Activated CD8-positive, alpha-beta T cell treated with anti-CD3 and anti-CD28 coated beads, Interleukin-2, amount 10 ng/mL, durations not matched to agents 7 days and 5 days (primary cell): ENCODE measurements around the gene FBLN5. TPM values are rescaled to one million over a fixed set of nuclear protein-coding genes. Genes with fewer than 3 reads are reported as not detected.

Experiments
- ATAC-seq: fragments of 150-1000 bp; cut with Tn5 transposase; one replicate; pipeline ENCODE4 v1.10.0; 2021; ENCODE audit warnings: moderate library complexity
- CTCF ChIA-PET: fragments of 350-600 bp; sonication (Branson Sonifier 250); formaldehyde crosslinking; loops from one replicate; lab custom pipeline; 2021; ENCODE audit warnings: antibody characterized with exemption; lab: Charles Lee
- POLR2A ChIA-PET: fragments of 350-600 bp; sonication (Branson Sonifier 250); formaldehyde crosslinking; loops from one replicate; lab custom pipeline; 2021; ENCODE audit warnings: antibody characterized with exemption; lab: Charles Lee
- DNase-seq: peaks from one replicate; pipeline ENCODE4 v3.0.0-alpha.2; 2020
- H3K27ac Mint-ChIP-seq: one replicate; pipeline ENCODE4 v1.8.0; 2021; ENCODE audit warnings: mild to moderate bottlenecking, mixed read lengths
- H3K27me3 Mint-ChIP-seq: one replicate; pipeline ENCODE4 v1.8.0; 2021; ENCODE audit warnings: low read depth, mixed read lengths
- H3K36me3 Mint-ChIP-seq: one replicate; pipeline ENCODE4 v1.8.0; 2021; ENCODE audit warnings: low read depth, mixed read lengths
- H3K4me1 Mint-ChIP-seq: one replicate; pipeline ENCODE4 v1.8.0; 2021; ENCODE audit warnings: low read depth, mixed read lengths
- H3K4me3 Mint-ChIP-seq: one replicate; pipeline ENCODE4 v1.8.0; 2021; ENCODE audit warnings: mild to moderate bottlenecking, mixed read lengths
- H3K9me3 Mint-ChIP-seq: one replicate; pipeline ENCODE4 v1.8.0; 2022; ENCODE audit warnings: mixed read lengths; ENCODE audit not compliant: insufficient read depth
- total RNA-seq, 2 experiments: library from RNA; stranded (reverse); gene quantifications; one replicate each; pipeline ENCODE4 v1.2.3, GENCODE V29; 2021

FBLN5 gene
- total RNA-seq, 2 experiments from 2014 or later: 1.6 to 2.6 TPM

DNA sequence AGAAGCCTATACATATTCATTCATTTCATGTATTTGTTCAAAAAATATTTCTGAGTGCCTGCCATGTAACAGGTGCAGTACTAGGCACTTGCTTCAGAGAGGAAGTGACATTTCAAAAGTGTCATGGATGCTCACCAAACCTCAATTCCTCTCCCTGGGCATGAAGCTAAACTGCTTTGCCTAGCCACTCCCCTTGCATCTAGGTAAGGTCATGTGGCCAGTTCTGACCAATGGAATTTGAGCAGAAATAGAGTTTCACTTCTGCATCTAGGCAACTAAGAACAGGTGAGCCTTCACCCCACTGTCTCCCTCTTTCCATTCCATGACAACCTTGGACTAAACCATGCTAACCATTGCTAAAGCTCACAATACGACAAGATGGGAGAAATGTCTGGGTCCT, 107.7 kb downstream of the FBLN5 start:
- no peak overlapping the region for H3K4me3 Mint-ChIP-seq
- peaks cover 65% of the 10 kb centered on the region for H3K36me3 Mint-ChIP-seq
- ATAC-seq (no peak), DNase-seq (no peak)
- H3K27me3 Mint-ChIP-seq: peaks cover 10% of the 10 kb centered on the region
- H3K4me1 Mint-ChIP-seq: peaks cover 53% of the 10 kb centered on the region
- ChIA-PET CTCF (interaction anchor here (0.7 kb wide), 1 partner anchor 54 kb away, joined by 4 read pairs; no protein-coding TSS in a partner anchor), POLR2A (interaction anchor here (1.3 kb wide), 1 partner anchor 15 kb away, joined by 4 read pairs; no protein-coding TSS in a partner anchor)
- no peak overlapping the region for H3K27ac Mint-ChIP-seq
- peaks cover 3% of the 10 kb centered on the region for H3K9me3 Mint-ChIP-seq

DNA sequence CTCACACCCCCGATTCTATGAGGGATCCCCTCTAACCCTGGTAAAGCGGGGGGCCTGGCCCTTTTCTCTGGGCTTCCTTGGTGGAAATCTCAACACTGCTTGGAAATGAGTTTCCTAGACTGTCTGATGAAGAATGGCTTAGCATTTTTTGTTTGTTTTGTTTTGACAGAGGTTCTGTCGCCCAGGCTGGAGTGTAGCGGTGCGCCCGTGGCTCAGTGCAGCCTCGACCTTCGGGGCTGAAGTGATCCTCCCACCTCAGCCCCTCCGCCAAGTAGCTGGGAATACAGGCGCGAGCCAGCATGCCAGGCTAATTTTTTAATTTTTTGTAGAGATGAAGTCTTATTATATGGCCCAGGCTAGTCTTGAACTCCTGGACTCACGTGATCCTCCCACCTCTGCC, 110.4 kb downstream of the FBLN5 start:
- no peak for ATAC-seq
- Mint-ChIP-seq H3K36me3 (peaks cover 55% of the 10 kb centered on the region), H3K27me3 (peaks cover 18% of the 10 kb centered on the region), H3K4me1 (peaks cover 63% of the 10 kb centered on the region), H3K27ac (no peak overlapping the region), H3K4me3 (peak overlapping the region; percentile 88), H3K9me3 (peaks cover 3% of the 10 kb centered on the region)
- DNase-seq: no peak
- CTCF ChIA-PET: interaction anchor here (1.3 kb wide), 1 partner anchor 160 kb away, joined by 3 read pairs; no protein-coding TSS in a partner anchor
- POLR2A ChIA-PET: no interaction called here

DNA sequence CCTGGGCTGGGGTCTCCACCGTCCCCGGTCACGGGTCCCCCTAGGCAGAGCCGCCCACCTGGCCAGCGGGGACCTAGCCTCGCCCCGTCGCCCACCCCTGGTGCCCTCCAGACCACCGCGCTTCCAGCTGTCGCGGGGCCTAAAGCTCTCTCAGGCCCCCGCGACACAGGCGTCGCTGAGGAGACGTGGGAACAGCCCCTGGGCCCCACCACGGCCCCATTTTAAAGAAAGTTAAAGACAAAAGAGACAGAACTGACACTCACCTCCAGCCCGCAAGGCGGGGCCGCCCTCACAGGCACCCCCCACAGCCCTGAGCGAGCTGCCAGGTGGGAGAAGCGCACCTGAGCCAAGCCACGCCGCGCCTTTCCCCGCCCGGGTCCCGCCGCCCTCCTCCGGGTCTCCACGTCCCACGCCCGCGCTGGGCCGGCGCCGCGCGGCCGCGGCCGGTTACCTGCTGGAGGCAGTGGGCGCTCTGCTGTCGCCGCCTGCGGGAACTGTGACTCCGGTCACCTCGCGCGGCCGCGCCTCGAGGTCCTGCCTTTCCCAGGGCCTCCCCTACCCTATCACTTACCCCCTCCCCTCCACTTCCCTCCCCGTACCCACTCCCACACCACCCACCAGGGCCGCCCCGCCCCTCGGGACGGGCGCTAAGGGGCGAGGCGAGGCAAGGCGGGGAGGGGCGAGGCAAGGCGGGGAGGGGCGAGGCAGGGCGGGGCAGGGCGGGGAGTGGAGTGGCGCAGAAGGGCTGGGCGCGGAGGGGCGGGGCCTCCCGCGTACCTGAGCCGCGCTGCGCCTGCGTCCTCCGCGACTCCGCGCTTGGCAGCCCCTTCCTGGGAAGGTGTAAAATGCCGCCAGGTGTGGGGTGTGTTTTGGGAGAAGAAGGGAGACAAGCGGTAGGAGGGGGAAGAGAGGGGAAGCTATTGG, 111.3 kb downstream of the FBLN5 start:
- peak overlapping the region; percentile 69 for H3K27ac Mint-ChIP-seq
- CTCF ChIA-PET: interaction anchor here (1.0 to 1.9 kb wide), 7 partner anchors 10 to 161 kb away, joined by 3 to 12 read pairs (median 4); no protein-coding TSS in a partner anchor
- ATAC-seq (peak; percentile 92), DNase-seq (peak; percentile 86)
- H3K9me3 Mint-ChIP-seq: peaks cover 3% of the 10 kb centered on the region
- peaks cover 18% of the 10 kb centered on the region for H3K27me3 Mint-ChIP-seq
- peaks cover 57% of the 10 kb centered on the region for H3K4me1 Mint-ChIP-seq
- POLR2A ChIA-PET: interaction anchor here (1.2 kb wide), 1 partner anchor 818 kb away, joined by 3 read pairs; no protein-coding TSS in a partner anchor
- peak overlapping the region; percentile 88 for H3K4me3 Mint-ChIP-seq
- H3K36me3 Mint-ChIP-seq: peaks cover 46% of the 10 kb centered on the region

DNA sequence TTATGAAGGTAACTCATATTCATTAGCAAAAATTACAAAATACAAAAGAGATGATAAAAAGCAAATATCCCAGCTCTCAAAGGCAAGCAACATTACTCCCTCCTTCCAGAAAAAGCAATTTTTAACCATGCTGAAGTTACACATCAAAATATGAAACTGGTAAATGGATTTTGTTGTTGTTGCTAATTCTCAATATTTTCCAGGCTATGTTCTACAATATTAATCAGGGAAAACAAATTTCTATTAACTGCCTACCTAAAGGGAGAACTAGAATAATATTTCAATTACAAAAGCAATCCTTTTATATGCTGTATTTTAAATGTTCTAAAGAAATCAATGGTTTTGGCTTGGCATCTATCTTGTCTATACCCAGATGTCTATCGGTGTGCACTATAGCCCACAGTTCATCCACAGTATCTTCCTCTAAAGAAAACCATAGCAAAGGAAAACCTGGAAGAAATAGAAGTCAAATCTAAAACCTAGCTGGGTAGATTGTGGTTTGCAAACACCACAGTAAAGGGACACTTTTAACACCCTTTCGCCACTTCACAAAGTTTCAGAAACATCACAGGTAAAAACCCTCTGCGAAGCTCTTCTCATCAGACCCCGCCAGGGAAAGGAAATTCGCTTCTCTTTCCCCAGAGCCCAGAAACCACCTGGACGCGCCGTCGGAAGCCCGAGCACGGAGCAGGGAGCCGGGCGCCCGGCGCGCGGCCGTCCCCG, 112.1 kb downstream of the FBLN5 start:
- Mint-ChIP-seq H3K4me3 (peak overlapping the region; percentile 88), H3K4me1 (peaks cover 54% of the 10 kb centered on the region), H3K9me3 (peaks cover 3% of the 10 kb centered on the region), H3K36me3 (peaks cover 42% of the 10 kb centered on the region), H3K27ac (peak overlapping the region; percentile 55), H3K27me3 (peaks cover 18% of the 10 kb centered on the region)
- ChIA-PET POLR2A (interaction anchor here (0.6 to 1.2 kb wide), 3 partner anchors 56 to 819 kb away, joined by 3 to 4 read pairs (median 3); no protein-coding TSS in a partner anchor), CTCF (interaction anchor here (1.0 to 1.9 kb wide), 6 partner anchors 11 to 162 kb away, joined by 3 to 12 read pairs (median 4); no protein-coding TSS in a partner anchor)
- DNase-seq: peak; percentile 37
- ATAC-seq: peak; percentile 37

DNA sequence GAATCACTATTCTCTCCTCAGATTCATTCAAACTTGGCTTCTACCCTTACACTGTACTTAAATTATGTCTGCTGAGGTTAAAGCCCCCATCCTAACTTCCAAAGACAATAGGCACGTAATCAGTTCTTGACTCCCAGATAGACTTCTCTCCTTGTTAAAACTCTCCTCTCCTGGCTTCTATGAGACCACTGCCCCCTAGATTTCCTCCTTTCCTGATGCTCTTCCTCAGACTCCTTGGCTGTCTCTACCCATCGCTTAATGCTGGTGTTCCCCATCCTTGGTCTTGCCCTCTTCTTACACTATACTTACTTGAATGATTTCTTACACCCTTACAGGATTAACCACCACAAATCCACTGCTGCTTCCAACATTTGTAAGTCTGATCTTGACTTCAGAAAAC, 112.9 kb downstream of the FBLN5 start:
- DNase-seq (no peak), ATAC-seq (no peak)
- Mint-ChIP-seq H3K27me3 (peaks cover 18% of the 10 kb centered on the region), H3K4me3 (no peak overlapping the region), H3K4me1 (peaks cover 55% of the 10 kb centered on the region), H3K36me3 (peaks cover 42% of the 10 kb centered on the region), H3K27ac (no peak overlapping the region), H3K9me3 (no peaks in the 10 kb centered on the region)
- ChIA-PET POLR2A (interaction anchor here (1.2 kb wide), 1 partner anchor 819 kb away, joined by 3 read pairs; no protein-coding TSS in a partner anchor), CTCF (interaction anchor here (1.2 to 1.9 kb wide), 3 partner anchors 11 to 77 kb away, joined by 3 to 12 read pairs (median 5); no protein-coding TSS in a partner anchor)

DNA sequence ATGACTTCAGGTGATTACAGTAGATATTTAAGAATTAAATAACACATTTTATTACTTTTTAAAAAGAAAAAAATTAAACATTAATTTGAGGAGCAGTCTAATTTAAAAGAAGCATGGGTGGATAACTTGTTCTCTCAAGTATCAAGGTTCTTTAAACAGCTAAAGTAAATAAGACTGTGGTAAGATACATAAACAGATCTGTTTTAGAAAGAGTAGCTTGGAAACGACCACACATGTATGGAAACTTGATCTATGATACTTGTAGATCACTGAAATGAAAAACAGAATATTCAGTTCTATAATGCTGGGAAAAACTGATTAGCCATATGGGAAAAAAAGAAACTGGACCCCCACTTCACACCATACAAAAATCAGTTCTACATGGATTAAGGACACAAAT, 116.2 kb downstream of the FBLN5 start:
- Mint-ChIP-seq H3K36me3 (peaks cover 44% of the 10 kb centered on the region), H3K9me3 (no peaks in the 10 kb centered on the region), H3K4me1 (peaks cover 34% of the 10 kb centered on the region), H3K27ac (no peak overlapping the region), H3K4me3 (no peak overlapping the region), H3K27me3 (peaks cover 16% of the 10 kb centered on the region)
- ChIA-PET POLR2A (no interaction called here), CTCF (interaction anchor here (1.2 kb wide), 1 partner anchor 116 kb away, joined by 4 read pairs; no protein-coding TSS in a partner anchor)
- no peak for DNase-seq
- no peak for ATAC-seq

DNA sequence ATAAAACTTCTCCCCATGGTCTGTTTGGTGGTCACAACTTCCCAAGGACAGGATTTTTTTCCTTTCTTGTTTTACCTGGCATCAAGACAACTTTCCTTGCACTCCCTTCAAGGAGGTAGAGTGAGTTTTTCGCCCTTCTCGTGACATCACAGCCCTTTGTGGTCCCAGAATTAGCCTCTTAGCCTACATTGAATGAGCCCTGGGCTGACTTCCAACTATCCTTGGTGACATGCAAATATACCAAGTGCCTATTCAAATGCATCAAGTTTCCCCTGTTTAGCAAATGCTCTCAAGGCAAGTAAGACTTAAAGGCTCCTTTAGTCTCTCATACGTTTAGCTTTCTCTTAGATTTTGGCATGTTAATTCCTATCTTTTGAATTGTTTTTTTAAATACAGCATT, 116.7 kb downstream of the FBLN5 start:
- H3K4me1 Mint-ChIP-seq: peaks cover 34% of the 10 kb centered on the region
- CTCF ChIA-PET: interaction anchor here (1.2 kb wide), 1 partner anchor 115 kb away, joined by 4 read pairs; no protein-coding TSS in a partner anchor
- H3K4me3 Mint-ChIP-seq: no peak overlapping the region
- no peaks in the 10 kb centered on the region for H3K9me3 Mint-ChIP-seq
- DNase-seq: no peak
- H3K27ac Mint-ChIP-seq: no peak overlapping the region
- ATAC-seq: no peak
- H3K27me3 Mint-ChIP-seq: peaks cover 16% of the 10 kb centered on the region
- POLR2A ChIA-PET: no interaction called here
- peaks cover 44% of the 10 kb centered on the region for H3K36me3 Mint-ChIP-seq

DNA sequence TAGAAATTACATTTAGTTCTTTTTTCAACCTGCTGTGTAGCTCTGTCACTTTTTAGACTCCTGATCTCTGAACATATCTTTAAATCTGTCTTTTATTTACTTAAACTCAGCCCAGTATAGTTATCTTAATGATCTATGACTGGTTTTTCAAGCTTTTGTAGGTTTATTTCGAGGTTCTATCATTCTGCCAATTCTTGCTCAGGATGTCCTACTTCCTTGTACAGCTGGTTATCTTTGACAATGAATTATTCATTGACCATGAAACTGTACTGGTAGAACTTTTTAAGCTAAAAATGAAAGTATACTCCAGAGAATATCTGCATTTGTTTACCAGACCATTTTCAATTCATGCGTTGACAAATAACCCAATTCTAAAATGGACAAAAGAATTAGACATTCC, 118.0 kb downstream of the FBLN5 start:
- H3K4me1 Mint-ChIP-seq: peaks cover 24% of the 10 kb centered on the region
- ChIA-PET POLR2A (no interaction called here), CTCF (interaction anchor here (1.0 to 1.4 kb wide), 2 partner anchors 17 to 70 kb away, joined by 3 read pairs; no protein-coding TSS in a partner anchor)
- DNase-seq (no peak), ATAC-seq (no peak)
- peaks cover 47% of the 10 kb centered on the region for H3K36me3 Mint-ChIP-seq
- H3K9me3 Mint-ChIP-seq: no peaks in the 10 kb centered on the region
- H3K27me3 Mint-ChIP-seq: peaks cover 6% of the 10 kb centered on the region
- no peak overlapping the region for H3K27ac Mint-ChIP-seq
- no peak overlapping the region for H3K4me3 Mint-ChIP-seq

DNA sequence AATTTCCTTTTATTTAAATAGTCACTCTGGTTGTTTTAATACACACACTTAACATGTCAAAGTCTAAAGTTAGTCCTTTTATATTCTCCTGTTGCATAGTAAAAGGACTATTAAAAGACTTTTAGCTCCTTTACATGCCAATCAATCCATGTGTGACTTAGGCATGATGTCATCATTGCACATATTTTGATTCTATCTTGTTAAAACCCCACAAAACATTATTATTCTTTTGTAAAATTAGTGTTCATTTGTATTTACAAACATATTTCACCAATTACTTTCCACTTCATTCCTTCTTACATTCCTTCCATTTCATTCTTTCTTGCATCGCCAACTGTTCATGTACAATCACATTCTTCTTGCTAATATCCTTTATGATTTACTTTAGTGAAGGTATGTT, 119.7 kb downstream of the FBLN5 start:
- no peak overlapping the region for H3K27ac Mint-ChIP-seq
- CTCF ChIA-PET: interaction anchor here (1.2 kb wide), 1 partner anchor 112 kb away, joined by 3 read pairs; no protein-coding TSS in a partner anchor
- H3K4me1 Mint-ChIP-seq: peaks cover 18% of the 10 kb centered on the region
- DNase-seq (no peak), ATAC-seq (no peak)
- H3K27me3 Mint-ChIP-seq: peaks cover 1% of the 10 kb centered on the region
- peaks cover 45% of the 10 kb centered on the region for H3K36me3 Mint-ChIP-seq
- POLR2A ChIA-PET: no interaction called here
- no peaks in the 10 kb centered on the region for H3K9me3 Mint-ChIP-seq
- H3K4me3 Mint-ChIP-seq: no peak overlapping the region
